ENCODE measurements around the gene TNNI2.

The TNNI2 gene

DNA sequence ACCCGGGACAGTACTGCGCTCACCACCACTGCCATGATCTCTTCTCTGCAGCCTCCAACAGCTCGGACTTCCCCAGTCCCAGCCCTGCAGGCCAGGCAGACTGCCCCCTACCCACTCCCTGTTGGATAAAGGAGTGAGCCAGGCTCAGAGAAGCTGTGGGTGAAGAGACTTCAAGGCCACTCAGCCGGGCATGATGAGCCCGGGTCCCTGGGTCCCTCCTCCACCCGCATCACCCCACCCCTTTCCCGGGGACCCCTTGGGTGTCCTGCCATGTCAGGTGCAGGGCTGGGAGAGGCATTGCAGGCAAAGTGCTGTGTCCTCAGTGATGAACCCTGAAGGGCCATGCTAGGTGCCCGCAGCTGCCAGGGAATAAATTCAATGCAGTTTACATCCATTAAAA, 28.6 kb downstream of the TNNI2 start:
- TF ChIP-seq ZNF48 (tag by site-specific recombination; IDR thresholded peaks at IDR 0.05) (no peak), ZNF114 (tag by site-specific recombination; IDR thresholded peaks at IDR 0.05) (no peak), SP2 (tag by site-specific recombination; IDR thresholded peaks at IDR 0.05) (no peak), ZNF341 (tag by site-specific recombination; IDR thresholded peaks at IDR 0.05; ENCODE audit: low read depth) (no peak)
- no peak overlapping the region for H3K27ac ChIP-seq (ENCODE audit: extremely low read depth, low read depth, low read length)
- no peak overlapping the region for H3K4me3 ChIP-seq (ENCODE audit: low read depth, low read length)
- POLR2A ChIA-PET, result no interaction called here
- H3K9me3 ChIP-seq (ENCODE audit: control insufficient read depth, insufficient read depth, low read depth, low read length), result no peaks in the 10 kb centered on the region
- no peaks in the 10 kb centered on the region for H3K4me1 ChIP-seq (ENCODE audit: control insufficient read depth, insufficient read depth, low read length)
- CTCF ChIA-PET, result interaction anchor here (1.8 kb wide), 1 partner anchor 15 kb away, joined by 5 read pairs; no protein-coding TSS in a partner anchor
- H3K36me3 ChIP-seq (ENCODE audit: control insufficient read depth in 2 of 2, insufficient read depth in 1 of 2, low read length in 2 of 2), result no peaks in the 10 kb centered on the region

DNA sequence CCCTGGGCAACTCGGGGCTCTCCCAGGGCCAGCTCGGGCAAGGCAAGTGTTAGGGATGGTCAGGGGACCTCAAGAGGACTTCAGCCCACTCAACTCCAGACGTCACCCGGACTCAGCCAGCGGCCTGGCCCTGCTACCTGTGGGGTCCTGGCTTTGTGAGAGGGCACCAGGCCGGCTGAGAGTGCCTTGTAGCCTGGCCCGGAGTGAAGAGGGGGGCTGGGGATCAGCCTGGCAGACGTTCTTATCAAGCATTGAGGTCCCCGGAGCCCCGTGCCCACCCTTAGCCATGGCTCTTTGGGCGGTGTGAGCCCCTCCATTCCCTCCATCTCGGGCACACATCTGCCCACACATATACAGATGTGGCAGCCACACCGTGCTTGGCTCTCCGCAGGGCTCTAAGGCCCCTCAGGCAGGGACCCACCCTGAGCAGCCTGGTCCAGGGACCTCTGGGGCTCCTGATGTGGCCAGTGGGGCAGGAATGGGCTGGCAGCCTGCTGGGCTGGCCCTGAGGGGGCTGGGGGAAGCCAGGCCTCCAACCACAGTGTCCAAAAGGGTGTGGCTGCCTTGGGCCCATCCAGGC, 29.4 kb downstream of the TNNI2 start:
- no peaks in the 10 kb centered on the region for H3K4me1 ChIP-seq (ENCODE audit: control insufficient read depth, insufficient read depth, low read length)
- CTCF ChIA-PET, result no interaction called here
- POLR2A ChIA-PET, result no interaction called here
- TF ChIP-seq ELK4 (IDR thresholded peaks at IDR 0.05; ENCODE audit: borderline replicate concordance, low read depth, low read length) (no peak), SCRT1 (tag by site-specific recombination; IDR thresholded peaks at IDR 0.05; ENCODE audit: borderline replicate concordance) (no peak), ZNF555 (tag by site-specific recombination; conservative IDR thresholded peaks at IDR 0.05) (no peak), ZNF19 (tag by site-specific recombination; IDR thresholded peaks at IDR 0.05; ENCODE audit: low read depth) (no peak), ZNF639 (tag by site-specific recombination; IDR thresholded peaks at IDR 0.05) (no peak), HOXC10 (CRISPR knock-in tag; IDR thresholded peaks at IDR 0.05) (no peak), GLI2 (tag by site-specific recombination; IDR thresholded peaks at IDR 0.05; ENCODE audit: borderline replicate concordance, low read depth) (no peak), ZNF571 (tag by site-specific recombination; IDR thresholded peaks at IDR 0.05) (no peak), ZNF560 (tag by site-specific recombination; IDR thresholded peaks at IDR 0.05; ENCODE audit: borderline replicate concordance) (no peak), ZNF513 (tag by site-specific recombination; IDR thresholded peaks at IDR 0.05) (no peak), TRIM28 (IDR thresholded peaks at IDR 0.05; ENCODE audit: borderline replicate concordance, low read length) (no peak), ZNF426 (tag by site-specific recombination; IDR thresholded peaks at IDR 0.05) (no peak)
- TF ChIP-seq, protein P1, sequence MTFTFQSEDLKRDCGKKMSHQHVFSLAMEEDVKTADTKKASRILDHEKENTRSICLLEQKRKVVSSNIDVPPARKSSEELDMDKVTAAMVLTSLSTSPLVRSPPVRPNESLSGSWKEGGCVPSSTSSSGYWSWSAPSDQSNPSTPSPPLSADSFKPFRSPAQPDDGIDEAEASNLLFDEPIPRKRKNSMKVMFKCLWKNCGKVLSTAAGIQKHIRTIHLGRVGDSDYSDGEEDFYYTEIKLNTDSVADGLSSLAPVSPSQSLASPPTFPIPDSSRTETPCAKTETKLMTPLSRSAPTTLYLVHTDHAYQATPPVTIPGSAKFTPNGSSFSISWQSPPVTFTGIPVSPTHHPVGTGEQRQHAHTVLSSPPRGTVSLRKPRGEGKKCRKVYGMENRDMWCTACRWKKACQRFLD (tag by site-specific recombination; IDR thresholded peaks at IDR 0.05), result no peak
- no peak overlapping the region for H3K27ac ChIP-seq (ENCODE audit: extremely low read depth, low read depth, low read length)
- no peaks in the 10 kb centered on the region for H3K36me3 ChIP-seq (ENCODE audit: control insufficient read depth in 2 of 2, insufficient read depth in 1 of 2, low read length in 2 of 2)
- H3K4me3 ChIP-seq (ENCODE audit: low read depth, low read length), result no peak overlapping the region
- H3K9me3 ChIP-seq (ENCODE audit: control insufficient read depth, insufficient read depth, low read depth, low read length), result no peaks in the 10 kb centered on the region

All from HEK293 (cell line).